Lower lobe of right lung (tissue), 2 donors: ENCODE data around the gene HS6ST1. TPM values are rescaled to one million over a fixed set of nuclear protein-coding genes. Genes with fewer than 3 reads are reported as not detected.
"Not testable (repeated sequence)": the region's sequence is repeated elsewhere in the genome, so short reads cannot be mapped to it uniquely, and the experiment has no call there.

Source experiments
- ATAC-seq, 2 donors: fragments of 200-7000 bp; cut with Tn5 transposase; one replicate each; pipeline ENCODE4 v1.9.1; 2020 to 2022; ENCODE audit warnings: mild to moderate bottlenecking in 2 of 2, moderate library complexity in 2 of 2
- DNase-seq: peaks from one replicate; pipeline ENCODE4 v3.0.0-alpha.2; 2020
- H3K27ac ChIP-seq: fragments of 200-600 bp; one replicate; pipeline ENCODE4 v1.8.0; 2022
- H3K27me3 ChIP-seq: fragments of 200-600 bp; one replicate; pipeline ENCODE4 v1.8.0; 2022; ENCODE audit warnings: low read depth
- H3K36me3 ChIP-seq: fragments of 200-600 bp; one replicate; pipeline ENCODE4 v1.8.0; 2022; ENCODE audit warnings: mild to moderate bottlenecking
- H3K4me1 ChIP-seq: fragments of 200-600 bp; one replicate; pipeline ENCODE4 v1.8.0; 2022
- H3K4me3 ChIP-seq: fragments of 200-600 bp; one replicate; pipeline ENCODE4 v1.8.0; 2022; ENCODE audit warnings: mild to moderate bottlenecking
- H3K9me3 ChIP-seq: fragments of 200-600 bp; one replicate; pipeline ENCODE4 v1.8.0; 2022
- intact Hi-C: fragments of 100-400 bp; cut with DNase I; formaldehyde crosslinking; loops from one replicate; pipeline ENCODE4 v1.11.0; 2022
- total RNA-seq: library from RNA; stranded (reverse); fragmentation: NEBNext Ultra II Directional; extraction: Animal tissue kit (Norgen Biotek cat#: 25700); gene quantifications from one replicate; pipeline ENCODE4 v1.2.1, GENCODE V29; 2021
- TF ChIP-seq, protein P1 (sequence below): fragments of 200-600 bp; IDR thresholded peaks from one replicate; pipeline ENCODE4 v1.8.0; 2022; ENCODE audit warnings: antibody characterized with exemption, mild to moderate bottlenecking
- donor health status: DM: no; HTN: yes; CAD: no; lungs with severe emphysema.

The HS6ST1 gene
- total RNA-seq, 1 donor from 2014 or later: 26.3 TPM

DNA sequence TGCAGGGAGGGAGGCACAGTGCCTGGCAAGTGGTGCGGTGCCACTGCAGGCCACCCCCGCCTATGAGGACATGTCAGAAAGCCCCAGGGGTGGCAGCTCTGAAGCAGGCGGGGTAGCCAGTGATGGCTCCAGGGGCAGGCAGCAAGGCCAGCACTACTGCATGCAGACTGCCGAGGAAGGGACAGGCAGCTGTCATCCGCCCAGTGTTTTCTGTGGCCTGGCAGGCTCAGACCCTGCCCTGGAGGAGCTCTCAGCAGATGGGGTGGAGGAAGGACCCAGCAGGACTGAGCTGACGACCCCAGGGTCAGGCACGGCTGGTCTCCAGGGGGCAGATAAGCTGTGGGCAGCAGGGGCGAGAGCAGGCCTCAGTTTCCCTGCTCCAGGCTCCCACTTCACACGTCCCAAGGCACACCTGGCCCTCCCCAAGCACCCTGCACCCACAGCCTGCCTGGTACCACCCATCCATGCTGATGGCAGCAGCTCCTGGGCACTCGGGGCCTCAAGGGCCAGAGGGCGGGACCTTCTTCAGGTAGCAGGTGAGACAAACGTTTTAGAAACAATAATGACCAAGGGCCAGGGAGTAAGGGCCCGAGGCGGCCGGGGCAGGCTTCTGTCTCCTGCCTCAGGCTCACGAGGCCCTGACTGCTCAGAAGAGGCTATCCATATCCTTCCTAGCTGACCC lies 48.5 kb downstream of the HS6ST1 start:
- Histone ChIP-seq H3K27ac (no peak overlapping the region), H3K27me3 (no peaks in the 10 kb centered on the region), H3K9me3 (peaks cover 8% of the 10 kb centered on the region), H3K4me3 (no peak overlapping the region), H3K36me3 (peaks cover 2% of the 10 kb centered on the region), H3K4me1 (no peaks in the 10 kb centered on the region)
- TF ChIP-seq, protein P1, sequence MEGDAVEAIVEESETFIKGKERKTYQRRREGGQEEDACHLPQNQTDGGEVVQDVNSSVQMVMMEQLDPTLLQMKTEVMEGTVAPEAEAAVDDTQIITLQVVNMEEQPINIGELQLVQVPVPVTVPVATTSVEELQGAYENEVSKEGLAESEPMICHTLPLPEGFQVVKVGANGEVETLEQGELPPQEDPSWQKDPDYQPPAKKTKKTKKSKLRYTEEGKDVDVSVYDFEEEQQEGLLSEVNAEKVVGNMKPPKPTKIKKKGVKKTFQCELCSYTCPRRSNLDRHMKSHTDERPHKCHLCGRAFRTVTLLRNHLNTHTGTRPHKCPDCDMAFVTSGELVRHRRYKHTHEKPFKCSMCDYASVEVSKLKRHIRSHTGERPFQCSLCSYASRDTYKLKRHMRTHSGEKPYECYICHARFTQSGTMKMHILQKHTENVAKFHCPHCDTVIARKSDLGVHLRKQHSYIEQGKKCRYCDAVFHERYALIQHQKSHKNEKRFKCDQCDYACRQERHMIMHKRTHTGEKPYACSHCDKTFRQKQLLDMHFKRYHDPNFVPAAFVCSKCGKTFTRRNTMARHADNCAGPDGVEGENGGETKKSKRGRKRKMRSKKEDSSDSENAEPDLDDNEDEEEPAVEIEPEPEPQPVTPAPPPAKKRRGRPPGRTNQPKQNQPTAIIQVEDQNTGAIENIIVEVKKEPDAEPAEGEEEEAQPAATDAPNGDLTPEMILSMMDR: no peak
- intact Hi-C loops: no loop called here
- no peak for ATAC-seq
- no peak for DNase-seq

DNA sequence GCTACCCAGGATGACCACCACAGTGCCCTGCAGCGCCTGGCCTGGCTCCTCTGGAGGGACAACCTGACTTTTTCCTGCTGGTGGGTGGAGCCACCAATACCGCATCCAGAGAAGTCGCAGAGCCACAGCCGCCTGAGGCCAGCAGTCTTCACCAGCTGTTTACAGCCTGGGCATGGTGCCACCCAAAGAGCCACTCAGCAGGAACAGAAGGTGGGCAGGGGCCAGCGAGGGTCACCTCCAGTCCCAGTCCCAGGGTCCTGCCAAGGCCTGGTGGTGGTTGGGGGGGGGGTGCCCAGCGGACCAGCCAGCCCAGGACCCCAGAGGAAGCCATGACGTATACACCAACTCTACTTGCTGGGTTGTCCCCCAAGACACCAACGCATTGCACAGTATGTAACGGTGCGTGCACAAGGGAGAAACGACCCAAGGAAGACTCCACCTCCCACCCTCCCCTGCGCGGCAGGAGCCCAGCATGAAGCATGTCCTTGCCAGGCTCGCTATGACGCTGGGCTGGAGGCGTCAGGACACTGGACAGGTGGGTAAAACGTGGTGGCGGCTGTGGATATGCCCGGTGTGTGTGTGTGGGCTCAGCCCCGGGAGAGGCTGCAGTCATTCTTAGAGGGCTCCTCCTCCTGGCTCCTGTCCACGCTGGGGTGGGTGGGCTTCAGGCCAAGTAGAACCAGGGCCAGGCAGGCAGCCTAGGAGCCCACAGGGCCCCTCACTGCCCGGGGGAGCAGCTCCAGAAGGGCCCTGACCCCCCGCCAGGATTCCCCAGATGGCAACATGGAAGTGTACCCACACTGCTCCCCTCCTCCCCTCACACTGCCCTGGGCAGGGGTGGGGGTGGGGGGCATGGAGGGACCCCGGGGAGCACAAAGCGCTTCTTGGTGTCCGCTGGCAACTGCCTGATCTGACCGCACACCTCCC lies 49.3 kb downstream of the HS6ST1 start:
- ATAC-seq (no peak), DNase-seq (no peak)
- H3K27ac ChIP-seq: no peak overlapping the region
- TF ChIP-seq, protein P1: no peak
- H3K4me3 ChIP-seq: no peak overlapping the region
- H3K9me3 ChIP-seq: no peaks in the 10 kb centered on the region
- H3K36me3 ChIP-seq: peaks cover 3% of the 10 kb centered on the region
- H3K4me1 ChIP-seq: no peaks in the 10 kb centered on the region
- no peaks in the 10 kb centered on the region for H3K27me3 ChIP-seq
- intact Hi-C loops: no loop called here

DNA sequence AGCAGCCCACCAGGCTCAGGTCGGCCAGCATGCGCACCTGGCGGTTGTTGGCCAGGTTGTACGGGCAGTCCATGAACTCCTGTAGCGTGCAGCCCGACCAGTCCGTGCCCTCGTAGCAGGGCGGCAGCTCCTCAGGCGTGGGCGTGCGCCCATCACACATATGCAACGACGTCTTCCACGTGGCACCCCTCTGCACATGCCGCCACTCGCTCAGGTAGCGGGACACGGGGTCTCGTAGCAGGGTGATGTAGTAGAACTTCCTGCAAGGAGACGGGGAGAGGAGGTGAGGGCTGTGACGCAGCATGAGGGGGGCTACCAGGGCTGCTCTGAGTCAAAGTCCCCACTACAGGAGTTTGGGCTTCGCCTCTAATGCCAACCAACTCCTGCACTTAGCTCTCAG lies 50.1 kb downstream of the HS6ST1 start:
- intact Hi-C loops, H3K27me3 ChIP-seq, DNase-seq, ATAC-seq, H3K27ac ChIP-seq, H3K9me3 ChIP-seq, H3K4me3 ChIP-seq, H3K4me1 ChIP-seq, H3K36me3 ChIP-seq: not testable (repeated sequence)

DNA sequence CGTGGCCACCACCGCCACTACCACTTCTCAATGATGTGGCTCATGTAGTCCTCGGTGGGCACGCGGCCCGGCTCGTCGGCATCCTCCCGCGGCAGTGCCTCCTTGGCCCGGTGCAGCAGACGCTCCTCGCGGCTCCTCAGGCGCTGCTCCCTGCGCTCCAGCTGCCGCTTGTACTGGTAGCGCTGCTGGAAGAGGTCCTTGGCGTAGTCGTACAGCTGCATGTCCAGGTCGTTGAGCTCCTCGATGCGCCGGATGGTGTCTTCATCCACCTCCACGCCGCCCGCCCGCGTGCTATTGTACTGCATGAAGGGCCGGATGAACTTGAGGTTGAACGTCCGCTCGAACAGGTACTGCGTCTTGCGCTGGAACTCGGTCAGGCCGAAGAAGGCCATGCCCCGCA lies 50.5 kb downstream of the HS6ST1 start:
- H3K4me1 ChIP-seq, H3K4me3 ChIP-seq, intact Hi-C loops, ATAC-seq, H3K27ac ChIP-seq, H3K36me3 ChIP-seq, DNase-seq, H3K27me3 ChIP-seq, H3K9me3 ChIP-seq: not testable (repeated sequence)

DNA sequence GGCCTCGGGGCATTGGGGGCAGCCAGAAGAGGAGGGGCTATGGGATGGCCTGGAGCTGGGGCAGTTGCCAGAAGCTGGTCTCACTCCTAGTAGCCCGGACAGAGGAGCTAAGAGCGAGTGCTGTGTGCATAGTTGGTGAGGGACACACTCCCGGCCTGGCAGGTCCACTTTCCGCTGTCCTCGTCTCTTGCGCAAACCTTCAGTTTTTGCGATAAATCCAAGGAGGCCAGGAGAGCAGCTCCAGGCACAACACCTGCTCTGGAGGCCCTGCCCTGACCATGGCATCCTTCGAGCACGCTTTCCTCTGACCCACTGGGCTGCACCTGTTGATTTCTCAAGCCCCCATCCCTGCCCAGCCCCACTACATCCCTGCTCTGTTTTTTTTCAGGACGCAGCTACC lies 51.0 kb downstream of the HS6ST1 start:
- H3K4me1 ChIP-seq, DNase-seq, intact Hi-C loops, H3K27me3 ChIP-seq, H3K27ac ChIP-seq, H3K9me3 ChIP-seq, H3K4me3 ChIP-seq, H3K36me3 ChIP-seq: not testable (repeated sequence)
- peak in 1 of 2 donors; percentile 3 for ATAC-seq

DNA sequence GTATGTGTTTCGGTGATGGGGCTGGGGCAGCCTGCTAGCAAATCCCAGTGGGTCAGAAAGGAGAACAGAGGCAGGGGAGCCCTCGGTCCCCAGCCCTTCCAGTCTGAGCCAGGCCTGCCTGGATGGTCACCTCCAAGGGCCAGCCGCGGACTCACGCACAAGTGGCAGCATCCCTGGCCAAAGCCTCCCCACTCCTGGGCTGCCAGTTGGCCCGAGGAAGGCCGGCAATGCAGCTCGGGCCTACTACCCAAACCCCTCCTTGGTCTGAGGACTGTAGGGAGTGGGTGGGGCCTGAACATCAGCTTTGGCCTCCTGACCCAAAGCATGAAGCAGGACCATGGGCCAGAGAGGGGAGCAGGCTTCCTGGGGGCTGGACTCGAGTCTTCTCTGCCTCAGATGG lies 51.5 kb downstream of the HS6ST1 start:
- H3K4me3 ChIP-seq, H3K27ac ChIP-seq, ATAC-seq, DNase-seq, H3K9me3 ChIP-seq, H3K27me3 ChIP-seq, H3K4me1 ChIP-seq, H3K36me3 ChIP-seq, intact Hi-C loops: not testable (repeated sequence)

DNA sequence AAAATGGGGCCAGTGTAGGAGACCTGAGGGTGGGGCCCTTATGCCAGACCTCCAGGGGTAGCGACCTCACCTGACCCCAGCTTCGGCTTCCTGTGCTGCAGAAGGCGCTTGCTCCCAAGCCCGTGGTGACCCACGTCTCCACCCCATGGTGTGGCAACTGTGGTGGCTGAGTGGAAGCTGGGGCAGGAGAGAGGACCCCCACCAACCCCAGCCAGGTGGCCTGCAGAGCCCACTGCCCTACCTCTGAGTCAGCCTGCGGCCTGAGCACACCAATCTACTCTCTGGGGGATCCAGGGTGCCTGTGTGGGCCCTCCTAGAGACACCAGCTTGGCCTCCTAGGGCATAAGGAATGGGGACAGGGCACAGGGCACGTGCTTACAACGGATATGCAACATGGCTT lies 52.2 kb downstream of the HS6ST1 start:
- ATAC-seq, H3K4me1 ChIP-seq, H3K36me3 ChIP-seq, H3K27me3 ChIP-seq, DNase-seq, H3K4me3 ChIP-seq, H3K27ac ChIP-seq, intact Hi-C loops, H3K9me3 ChIP-seq: not testable (repeated sequence)

DNA sequence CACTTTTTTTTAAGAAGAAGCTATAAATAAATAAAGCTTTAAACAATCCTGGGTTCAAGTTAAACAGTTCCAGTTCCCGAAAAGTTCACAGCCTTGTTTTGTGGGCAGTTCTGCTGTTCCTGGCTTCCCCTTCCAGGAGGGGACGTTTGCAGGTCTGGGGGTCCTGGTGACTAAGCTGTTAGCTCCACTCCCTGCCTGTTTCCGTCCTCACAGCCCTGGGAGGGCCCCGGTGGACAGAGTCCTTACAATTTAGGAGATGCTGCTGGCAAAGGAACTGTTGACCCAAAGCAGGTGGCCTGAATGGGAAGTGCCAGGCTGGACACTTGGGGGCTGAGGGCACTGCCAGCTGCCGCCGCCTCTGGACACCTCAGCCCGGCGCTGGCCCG lies 53.1 kb downstream of the HS6ST1 start:
- H3K9me3 ChIP-seq, H3K4me3 ChIP-seq, ATAC-seq, H3K27me3 ChIP-seq, intact Hi-C loops, H3K27ac ChIP-seq, H3K36me3 ChIP-seq, DNase-seq, H3K4me1 ChIP-seq: not testable (repeated sequence)
